ENCODE measurements around the gene ADAMTS8. TPM values are rescaled to one million over a fixed set of nuclear protein-coding genes. Genes with fewer than 3 reads are reported as not detected.

The ADAMTS8 gene
- total RNA-seq, 4 donors from 2014 or later, result 10.0 to 45.6 (median 34.0) TPM

GRCh38 chr11:130467116-130467900 lies 38.9 kb upstream of the ADAMTS8 start:
- H3K4me3 ChIP-seq, result no peak overlapping the region
- no peak overlapping the region for H3K27ac ChIP-seq
- H3K36me3 ChIP-seq, result peaks cover 0 to 90% of the 10 kb centered on the region in 2 donors
- no peaks in the 10 kb centered on the region for H3K9me3 ChIP-seq
- TF ChIP-seq POLR2AphosphoS5 (IDR thresholded peaks at IDR 0.05) (no peak), EP300 (IDR thresholded peaks at IDR 0.05) (no peak), POLR2A (IDR thresholded peaks at IDR 0.05) (no peak)
- TF ChIP-seq, protein P1, sequence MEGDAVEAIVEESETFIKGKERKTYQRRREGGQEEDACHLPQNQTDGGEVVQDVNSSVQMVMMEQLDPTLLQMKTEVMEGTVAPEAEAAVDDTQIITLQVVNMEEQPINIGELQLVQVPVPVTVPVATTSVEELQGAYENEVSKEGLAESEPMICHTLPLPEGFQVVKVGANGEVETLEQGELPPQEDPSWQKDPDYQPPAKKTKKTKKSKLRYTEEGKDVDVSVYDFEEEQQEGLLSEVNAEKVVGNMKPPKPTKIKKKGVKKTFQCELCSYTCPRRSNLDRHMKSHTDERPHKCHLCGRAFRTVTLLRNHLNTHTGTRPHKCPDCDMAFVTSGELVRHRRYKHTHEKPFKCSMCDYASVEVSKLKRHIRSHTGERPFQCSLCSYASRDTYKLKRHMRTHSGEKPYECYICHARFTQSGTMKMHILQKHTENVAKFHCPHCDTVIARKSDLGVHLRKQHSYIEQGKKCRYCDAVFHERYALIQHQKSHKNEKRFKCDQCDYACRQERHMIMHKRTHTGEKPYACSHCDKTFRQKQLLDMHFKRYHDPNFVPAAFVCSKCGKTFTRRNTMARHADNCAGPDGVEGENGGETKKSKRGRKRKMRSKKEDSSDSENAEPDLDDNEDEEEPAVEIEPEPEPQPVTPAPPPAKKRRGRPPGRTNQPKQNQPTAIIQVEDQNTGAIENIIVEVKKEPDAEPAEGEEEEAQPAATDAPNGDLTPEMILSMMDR (IDR thresholded peaks at IDR 0.05), result no peak
- no peaks in the 10 kb centered on the region for H3K4me1 ChIP-seq
- ATAC-seq, result no peak
- 83 to 94% methylated on average over 9 to 10 of the region's 10 CpGs for WGBS, 2 donors (ENCODE audit: low coverage in 1 of 2)
- no peaks in the 10 kb centered on the region for H3K27me3 ChIP-seq

DNA sequence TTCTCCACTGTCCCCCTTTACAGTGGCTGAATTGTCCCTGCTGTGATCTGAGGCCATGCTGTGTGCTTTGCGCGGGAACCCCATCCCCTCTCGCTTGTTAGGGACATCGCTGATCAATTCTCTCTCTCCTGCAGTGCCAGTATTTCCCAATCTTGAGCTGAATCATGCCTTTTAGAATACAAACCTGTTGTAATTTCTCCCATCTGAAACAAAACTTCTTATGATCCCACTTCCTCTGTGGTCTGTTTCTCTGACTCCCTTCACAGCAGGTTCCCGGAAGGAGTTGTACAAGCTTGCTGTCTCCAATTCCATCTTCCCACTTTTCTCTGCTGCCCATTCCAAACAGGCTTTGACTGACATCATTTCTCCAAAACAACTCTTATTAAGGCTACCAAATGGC lies 36.9 kb upstream of the ADAMTS8 start:
- Histone ChIP-seq H3K27ac (no peak overlapping the region), H3K4me1 (no peaks in the 10 kb centered on the region), H3K4me3 (no peak overlapping the region), H3K27me3 (no peaks in the 10 kb centered on the region), H3K36me3 (peaks cover 0 to 88% of the 10 kb centered on the region in 2 donors), H3K9me3 (no peaks in the 10 kb centered on the region)
- no peak for ATAC-seq
- TF ChIP-seq EP300 (IDR thresholded peaks at IDR 0.05), result no peak
- WGBS, 2 donors (ENCODE audit: low coverage in 1 of 2), result 92 to 94% methylated on average over 5 of the region's 5 CpGs

DNA sequence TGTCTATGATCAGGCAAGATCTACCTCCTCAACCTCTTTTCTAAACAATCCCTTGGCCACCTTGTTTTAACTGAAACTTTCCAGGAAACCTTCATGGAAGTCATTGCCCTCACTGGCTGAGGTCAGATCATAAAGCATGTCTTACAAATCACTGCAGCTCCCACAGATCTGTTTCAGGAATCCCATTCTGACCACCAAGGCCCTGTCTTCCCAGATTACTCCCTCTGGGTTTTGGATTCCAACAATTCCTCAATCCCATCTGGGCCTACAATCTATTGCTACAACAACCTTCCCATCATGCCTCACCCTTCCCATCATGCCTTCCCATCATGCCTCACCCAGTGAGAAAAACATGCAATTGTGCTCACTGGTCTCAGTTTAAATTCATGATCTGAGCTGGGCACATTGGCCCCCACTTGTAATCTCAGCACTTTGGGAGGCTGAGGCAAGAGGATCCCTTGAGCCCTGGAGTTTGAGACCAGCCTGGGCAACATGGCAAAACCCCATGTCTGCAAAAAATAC lies 35.9 kb upstream of the ADAMTS8 start:
- Histone ChIP-seq H3K4me1 (no peaks in the 10 kb centered on the region), H3K27me3 (no peaks in the 10 kb centered on the region), H3K9me3 (no peaks in the 10 kb centered on the region), H3K4me3 (no peak overlapping the region), H3K27ac (no peak overlapping the region), H3K36me3 (peaks cover 0 to 82% of the 10 kb centered on the region in 2 donors)
- ATAC-seq, result no peak
- no peak for TF ChIP-seq POLR2AphosphoS5 (IDR thresholded peaks at IDR 0.05)
- TF ChIP-seq, protein P1 (IDR thresholded peaks at IDR 0.05), result no peak
- TF ChIP-seq EP300 (IDR thresholded peaks at IDR 0.05), result no peak
- no peak for TF ChIP-seq POLR2A (IDR thresholded peaks at IDR 0.05)

GRCh38 chr11:130462931-130463330 lies 34.5 kb upstream of the ADAMTS8 start:
- ATAC-seq, result no peak
- H3K9me3 ChIP-seq, result no peaks in the 10 kb centered on the region
- no peak overlapping the region for H3K27ac ChIP-seq
- H3K27me3 ChIP-seq, result no peaks in the 10 kb centered on the region
- no peak overlapping the region for H3K4me3 ChIP-seq
- H3K4me1 ChIP-seq, result no peaks in the 10 kb centered on the region
- TF ChIP-seq EP300 (IDR thresholded peaks at IDR 0.05) (no peak), POLR2A (IDR thresholded peaks at IDR 0.05) (no peak), POLR2AphosphoS5 (IDR thresholded peaks at IDR 0.05) (no peak)
- TF ChIP-seq, protein P1 (IDR thresholded peaks at IDR 0.05), result no peak
- H3K36me3 ChIP-seq, result peaks cover 0 to 73% of the 10 kb centered on the region in 2 donors
- WGBS, 2 donors (ENCODE audit: low coverage in 1 of 2), result 61 to 96% methylated on average over 2 to 4 of the region's 8 CpGs

GRCh38 chr11:130462101-130462885 lies 33.9 kb upstream of the ADAMTS8 start:
- ATAC-seq, result no peak
- Histone ChIP-seq H3K27ac (no peak overlapping the region), H3K27me3 (no peaks in the 10 kb centered on the region), H3K4me1 (peaks cover 0 to 4% (median 0%) of the 10 kb centered on the region in 3 donors), H3K36me3 (peaks cover 0 to 69% of the 10 kb centered on the region in 2 donors), H3K4me3 (no peak overlapping the region), H3K9me3 (no peaks in the 10 kb centered on the region)
- 67% methylated on average over 3 of the region's 31 CpGs; no CpG with 5 or more reads in 1 of the 2 donors for WGBS, 2 donors (ENCODE audit: low coverage in 1 of 2)
- TF ChIP-seq, protein P1 (IDR thresholded peaks at IDR 0.05), result no peak
- TF ChIP-seq POLR2AphosphoS5 (IDR thresholded peaks at IDR 0.05) (no peak), EP300 (IDR thresholded peaks at IDR 0.05) (no peak), POLR2A (IDR thresholded peaks at IDR 0.05) (no peak)
